ENCODE results near the gene GOLGB1. TPM values are rescaled to one million over a fixed set of nuclear protein-coding genes. Genes with fewer than 3 reads are reported as not detected.

Gene GOLGB1, protein sequence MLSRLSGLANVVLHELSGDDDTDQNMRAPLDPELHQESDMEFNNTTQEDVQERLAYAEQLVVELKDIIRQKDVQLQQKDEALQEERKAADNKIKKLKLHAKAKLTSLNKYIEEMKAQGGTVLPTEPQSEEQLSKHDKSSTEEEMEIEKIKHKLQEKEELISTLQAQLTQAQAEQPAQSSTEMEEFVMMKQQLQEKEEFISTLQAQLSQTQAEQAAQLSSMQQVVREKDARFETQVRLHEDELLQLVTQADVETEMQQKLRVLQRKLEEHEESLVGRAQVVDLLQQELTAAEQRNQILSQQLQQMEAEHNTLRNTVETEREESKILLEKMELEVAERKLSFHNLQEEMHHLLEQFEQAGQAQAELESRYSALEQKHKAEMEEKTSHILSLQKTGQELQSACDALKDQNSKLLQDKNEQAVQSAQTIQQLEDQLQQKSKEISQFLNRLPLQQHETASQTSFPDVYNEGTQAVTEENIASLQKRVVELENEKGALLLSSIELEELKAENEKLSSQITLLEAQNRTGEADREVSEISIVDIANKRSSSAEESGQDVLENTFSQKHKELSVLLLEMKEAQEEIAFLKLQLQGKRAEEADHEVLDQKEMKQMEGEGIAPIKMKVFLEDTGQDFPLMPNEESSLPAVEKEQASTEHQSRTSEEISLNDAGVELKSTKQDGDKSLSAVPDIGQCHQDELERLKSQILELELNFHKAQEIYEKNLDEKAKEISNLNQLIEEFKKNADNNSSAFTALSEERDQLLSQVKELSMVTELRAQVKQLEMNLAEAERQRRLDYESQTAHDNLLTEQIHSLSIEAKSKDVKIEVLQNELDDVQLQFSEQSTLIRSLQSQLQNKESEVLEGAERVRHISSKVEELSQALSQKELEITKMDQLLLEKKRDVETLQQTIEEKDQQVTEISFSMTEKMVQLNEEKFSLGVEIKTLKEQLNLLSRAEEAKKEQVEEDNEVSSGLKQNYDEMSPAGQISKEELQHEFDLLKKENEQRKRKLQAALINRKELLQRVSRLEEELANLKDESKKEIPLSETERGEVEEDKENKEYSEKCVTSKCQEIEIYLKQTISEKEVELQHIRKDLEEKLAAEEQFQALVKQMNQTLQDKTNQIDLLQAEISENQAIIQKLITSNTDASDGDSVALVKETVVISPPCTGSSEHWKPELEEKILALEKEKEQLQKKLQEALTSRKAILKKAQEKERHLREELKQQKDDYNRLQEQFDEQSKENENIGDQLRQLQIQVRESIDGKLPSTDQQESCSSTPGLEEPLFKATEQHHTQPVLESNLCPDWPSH (N-terminal part only)
- 20.8 and 22.7 TPM in 2 replicates for total RNA-seq

DNA sequence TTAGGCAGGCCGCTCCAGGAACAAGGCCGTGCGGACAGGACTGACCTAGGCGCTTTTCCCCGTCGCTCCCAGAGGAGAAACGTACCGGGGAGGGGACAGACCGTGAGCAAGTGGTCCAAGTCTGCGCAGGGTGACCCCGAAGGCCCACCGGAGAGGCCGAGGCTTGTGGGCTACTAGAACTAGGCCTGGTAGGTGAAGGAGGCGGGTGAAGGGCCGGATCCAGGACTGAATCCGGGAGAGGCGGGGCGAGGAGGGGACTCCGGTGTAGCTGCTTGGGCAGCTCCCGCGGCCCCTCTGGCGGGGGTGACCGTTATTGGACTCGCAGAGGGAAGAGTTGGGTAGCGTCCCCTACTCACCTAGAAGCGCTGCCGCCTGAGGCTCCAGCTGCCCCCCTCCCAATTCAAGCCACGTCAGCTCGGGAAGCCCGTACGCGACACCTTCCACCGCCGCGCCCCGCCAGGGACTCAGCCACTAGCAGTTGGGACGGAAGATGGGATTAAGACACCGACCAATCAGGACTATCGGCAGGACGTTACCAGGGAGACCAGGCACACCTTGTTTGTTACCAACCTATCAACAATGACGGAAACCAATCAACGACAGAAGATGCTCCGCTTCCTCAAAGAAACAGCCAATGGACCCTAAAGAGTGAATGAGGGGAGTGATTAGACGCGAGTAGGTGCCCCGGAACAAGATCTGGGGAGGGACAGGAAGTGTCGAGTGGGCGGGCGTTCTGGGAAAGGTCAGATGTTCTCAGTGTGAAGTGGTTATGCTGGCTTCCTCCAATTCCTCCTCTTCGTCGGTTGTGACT, at the start of gene GOLGB1:
TSS of gene GOLGB1 (minus strand) at position 466 of the 811 bp plus-strand sequence. CDS start 18,770 bp downstream, outside the sequence.

DNA sequence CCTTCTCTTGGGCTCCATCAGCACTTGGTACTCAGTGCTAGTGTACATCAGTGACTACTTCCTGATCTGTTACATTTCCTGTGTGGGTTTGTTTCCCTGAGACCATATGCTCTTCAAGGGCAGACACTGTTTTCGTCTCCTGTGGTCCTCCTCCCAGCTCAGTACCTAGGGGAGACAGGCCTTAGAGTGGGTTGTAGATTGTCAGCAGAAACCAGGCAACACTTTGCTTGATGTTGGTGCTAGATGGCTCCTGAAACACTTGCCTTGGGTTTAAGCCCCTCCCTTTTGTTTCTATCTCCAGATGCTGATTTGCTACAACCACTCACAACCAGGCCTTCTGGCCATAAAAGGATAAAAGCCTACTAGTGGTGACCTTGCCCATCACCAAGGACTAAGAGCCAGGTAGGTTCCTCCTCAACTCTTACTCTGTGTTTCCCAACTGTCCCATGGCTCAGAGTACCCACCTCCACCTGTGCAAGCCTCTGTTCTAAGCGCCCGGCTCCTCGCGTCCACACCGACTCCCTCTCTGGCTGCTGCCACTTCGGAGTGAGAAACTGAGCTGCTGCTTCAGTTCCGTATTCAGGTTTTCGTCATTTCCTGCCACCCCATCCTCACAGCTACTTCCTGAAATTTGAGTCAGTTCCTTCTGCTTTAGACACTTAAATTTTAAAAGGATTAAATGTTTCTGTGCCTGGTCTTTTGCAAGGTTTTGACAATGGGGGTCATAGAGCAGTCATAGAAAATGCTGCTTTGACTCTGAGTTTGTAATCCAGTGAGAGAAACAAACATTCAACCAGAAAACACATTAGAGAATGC, 89.0 kb downstream of the GOLGB1 start, which contains the start of gene HCLS1:
TSS of gene HCLS1 (minus strand) at position 548 of the 816 bp plus-strand sequence. CDS start 2,556 bp downstream, outside the sequence.

Other genes with a start within 250 kb of the GOLGB1 start
- gene POLQ, start 203.8 kb downstream of the GOLGB1 start, total RNA-seq = 2.3 and 3.7 TPM in 2 replicates
- not detected in 2 replicates for gene ARGFX, start 181.8 kb downstream of the GOLGB1 start, total RNA-seq
- gene FBXO40, start 156.4 kb downstream of the GOLGB1 start, total RNA-seq = not detected in 2 replicates
- gene HCLS1, start 88.8 kb downstream of the GOLGB1 start, total RNA-seq = 2.3 and 3.7 TPM in 2 replicates
- gene IQCB1, start 85.3 kb upstream of the GOLGB1 start, total RNA-seq = 9.4 and 11.0 TPM in 2 replicates
- 0.29 and 1.4 TPM in 2 replicates for gene EAF2, start 85.5 kb upstream of the GOLGB1 start, total RNA-seq
- under 0.01 TPM in 1 of 2 replicates, not detected in the other for gene SLC15A2, start 144.7 kb upstream of the GOLGB1 start, total RNA-seq